Mesendoderm (in vitro differentiated cells): Measurements from ENCODE around the gene SPOPL.

ENCODE experiments used
- DNase-seq: peaks from one replicate; pipeline ENCODE4 v3.0.0; 2013
- H2AK5ac ChIP-seq: 2 replicates; pipeline ENCODE4 v1.6.1; 2013; ENCODE audit warnings: low read length, inconsistent platforms
- H2BK120ac ChIP-seq: 2 replicates; pipeline ENCODE4 v1.6.1; 2013; ENCODE audit warnings: low read depth, mild to moderate bottlenecking, low read length, moderate library complexity, mixed read lengths
- H2BK15ac ChIP-seq: replicated peaks from 2 replicates; pipeline ENCODE4 v1.6.1; 2013; ENCODE audit warnings: low read depth, mild to moderate bottlenecking, moderate library complexity
- H2BK5ac ChIP-seq: 2 replicates; pipeline ENCODE4 v1.6.1; 2013; ENCODE audit warnings: low read length, inconsistent platforms
- H3K18ac ChIP-seq: 2 replicates; pipeline ENCODE4 v1.6.1; 2013; ENCODE audit warnings: mild to moderate bottlenecking, low read length, mixed read lengths
- H3K23ac ChIP-seq: one replicate; pipeline ENCODE4 v1.6.1; 2013; ENCODE audit warnings: low read length
- H3K27ac ChIP-seq: 2 replicates; pipeline ENCODE4 v1.5.1; 2013; ENCODE audit warnings: low read depth, mild to moderate bottlenecking, inconsistent platforms, low read length, moderate library complexity
- H3K27me3 ChIP-seq: 2 replicates; pipeline ENCODE4 v1.6.1; 2013; ENCODE audit warnings: low read length, control low read depth, mild to moderate bottlenecking, inconsistent platforms; ENCODE audit not compliant: insufficient read depth, poor library complexity
- H3K36me3 ChIP-seq: 2 replicates; pipeline ENCODE4 v1.6.1; 2013; ENCODE audit warnings: low read length, inconsistent platforms; ENCODE audit not compliant: control insufficient read depth, insufficient read depth
- H3K4ac ChIP-seq: one replicate; pipeline ENCODE4 v1.6.1; 2013; ENCODE audit warnings: low read depth, mild to moderate bottlenecking, low read length, moderate library complexity
- H3K4me1 ChIP-seq: 2 replicates; pipeline ENCODE4 v1.6.1; 2013; ENCODE audit warnings: low read depth, low read length, inconsistent platforms; ENCODE audit not compliant: control insufficient read depth
- H3K4me2 ChIP-seq: 2 replicates; pipeline ENCODE4 v1.6.1; 2013; ENCODE audit warnings: low read length
- H3K4me3 ChIP-seq: 2 replicates; pipeline ENCODE4 v1.5.1; 2013; ENCODE audit warnings: mild to moderate bottlenecking, low read length
- H3K56ac ChIP-seq: one replicate; pipeline ENCODE4 v1.6.1; 2013; ENCODE audit warnings: low read length
- H3K79me1 ChIP-seq: 2 replicates; pipeline ENCODE4 v1.6.1; 2013; ENCODE audit warnings: low read length, inconsistent platforms
- H3K79me2 ChIP-seq: 2 replicates; pipeline ENCODE4 v1.6.1; 2013; ENCODE audit warnings: mild to moderate bottlenecking, low read length; ENCODE audit not compliant: control insufficient read depth, insufficient read depth
- H3K9ac ChIP-seq: 2 replicates; pipeline ENCODE4 v1.6.1; 2013; ENCODE audit warnings: low read length, inconsistent platforms
- H4K5ac ChIP-seq: one replicate; pipeline ENCODE4 v1.6.1; 2013; ENCODE audit warnings: low read length
- H4K8ac ChIP-seq: one replicate; pipeline ENCODE4 v1.6.1; 2013; ENCODE audit warnings: low read depth, mild to moderate bottlenecking, control low read depth, low read length, moderate library complexity
- WGBS: extraction: QIAGEN DNeasy Blood & Tissue Kit; methylation state at CpG from one replicate; pipeline ENCODE4 v1.1.7; 2013; ENCODE audit warnings: low lambda C conversion rate, missing lambda C conversion rate; ENCODE audit not compliant: insufficient coverage; ENCODE audit errors: extremely low coverage; 5-methylcytosine and 5-hydroxymethylcytosine counted together

Gene SPOPL

GRCh38 chr2:138622613-138623012 is 121.0 kb downstream of the SPOPL start:
- no peak overlapping the region for H3K56ac ChIP-seq
- H3K4me2 ChIP-seq = no peak overlapping the region
- no peak overlapping the region for H2AK5ac ChIP-seq
- no peak overlapping the region for H2BK5ac ChIP-seq
- no peak overlapping the region for H3K4me3 ChIP-seq
- H4K8ac ChIP-seq = no peak overlapping the region
- no CpG with 5 or more reads among the region's 3 CpGs for WGBS
- H4K5ac ChIP-seq = no peak overlapping the region
- no peak for DNase-seq
- no peak overlapping the region for H3K4ac ChIP-seq
- no peak overlapping the region for H3K23ac ChIP-seq
- H3K18ac ChIP-seq = no peak overlapping the region
- H3K27me3 ChIP-seq = no peaks in the 10 kb centered on the region
- no peak overlapping the region for H3K27ac ChIP-seq
- H2BK15ac ChIP-seq = no peak overlapping the region
- H3K79me2 ChIP-seq = no peaks in the 10 kb centered on the region
- no peak overlapping the region for H2BK120ac ChIP-seq
- no peaks in the 10 kb centered on the region for H3K79me1 ChIP-seq
- H3K9ac ChIP-seq = no peak overlapping the region
- H3K4me1 ChIP-seq = no peaks in the 10 kb centered on the region
- H3K36me3 ChIP-seq = no peaks in the 10 kb centered on the region
